AML-193 (cell line): ENCODE data around the gene LIMK1.
A peak's percentile ranks its signal among the peaks of the same experiment; 100 is the strongest.
"Not testable (repeated sequence)": the region's sequence is repeated elsewhere in the genome, so short reads cannot be mapped to it uniquely, and the experiment has no call there.

ENCODE experiments used
- DNase-seq, 2 experiments: peaks; one replicate each; lab custom pipeline; 2025; lab: John Stamatoyannopoulos, UW

The LIMK1 gene

DNA sequence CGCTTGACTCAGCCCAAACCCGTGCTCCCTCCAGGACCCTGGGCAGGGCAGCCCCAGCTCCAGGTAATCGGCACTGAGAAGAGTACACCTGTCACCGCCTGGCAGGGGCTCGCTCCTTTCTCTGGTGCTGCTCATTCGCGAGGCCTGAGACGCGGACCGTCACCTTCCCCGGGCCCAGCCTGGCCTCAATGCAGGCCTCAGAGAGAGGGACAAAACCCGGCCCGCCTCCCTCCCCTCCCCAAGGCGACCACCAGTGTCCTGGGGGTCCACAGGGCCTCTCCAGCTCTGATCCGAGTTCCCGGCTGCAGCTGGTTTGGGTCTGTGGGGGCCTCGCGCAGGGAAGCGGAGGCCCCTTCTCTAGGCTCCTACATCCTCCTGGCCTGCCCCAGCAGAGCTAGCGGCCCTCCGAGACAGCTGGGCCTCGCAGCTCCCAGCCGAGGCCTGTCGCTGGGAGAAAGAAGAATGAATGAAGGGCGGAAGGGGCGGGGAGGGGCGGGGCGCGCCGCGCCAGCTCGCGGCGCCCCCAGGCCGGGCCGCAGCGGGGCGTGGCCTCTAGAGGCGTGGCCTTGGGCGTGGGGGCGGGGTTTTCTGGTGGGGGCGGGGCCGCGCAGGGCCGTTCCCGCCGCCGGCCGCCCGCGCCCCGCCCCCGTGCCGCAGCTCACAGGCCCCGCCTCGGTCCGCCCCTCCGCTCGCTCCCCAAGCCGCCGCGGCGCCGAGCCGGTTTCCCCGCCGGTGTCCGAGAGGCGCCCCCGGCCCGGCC lies at the start of gene LIMK1:
Gene LIMK1, plus strand, starts transcription at position 688 of the 760 bp plus-strand sequence. CDS start 187 bp downstream, outside the sequence.
- DNase-seq: peak; percentile 51 to 67

- DNase-seq: no peak
Measured at GRCh38 chr7:74037609-74038008, 46.0 kb upstream of the LIMK1 start.

- DNase-seq: no peak
Measured at GRCh38 chr7:74038194-74038961, 45.2 kb upstream of the LIMK1 start.

GRCh38 chr7:74039337-74039736 lies 44.3 kb upstream of the LIMK1 start:
- DNase-seq: no peak

DNA sequence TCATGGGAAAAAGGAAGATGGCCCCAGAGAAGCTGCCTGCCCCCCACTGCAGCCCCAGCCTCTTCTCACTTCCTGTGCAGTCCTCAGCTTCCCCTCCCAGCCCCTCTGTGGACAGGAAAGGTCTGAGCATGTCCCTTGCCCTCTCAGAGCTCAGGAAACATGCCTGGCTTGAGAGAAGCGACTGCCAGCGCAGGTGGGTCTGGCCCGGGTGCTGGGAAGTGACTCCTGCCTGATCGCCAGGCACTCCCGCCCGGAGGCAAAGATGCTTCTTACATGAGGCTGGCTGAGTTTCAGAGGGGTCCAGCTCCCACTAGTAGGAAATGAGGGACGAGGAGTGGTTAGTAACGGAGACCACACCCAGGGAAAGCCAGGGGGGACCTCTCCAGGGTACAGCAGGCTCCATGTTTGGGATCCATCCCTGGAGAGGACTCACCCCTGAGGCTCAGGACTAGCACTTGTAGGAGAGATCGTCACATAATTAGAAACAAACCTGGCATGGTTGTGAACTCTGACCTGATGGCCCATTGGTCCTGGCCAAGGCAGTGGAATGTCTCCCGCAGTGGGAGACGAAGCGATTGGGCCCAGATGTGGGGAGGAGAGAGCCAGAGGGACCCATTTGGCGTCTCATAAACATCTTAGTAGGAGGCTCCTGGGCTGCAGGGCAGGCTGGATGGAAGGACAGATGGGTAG lies 43.4 kb upstream of the LIMK1 start:
- no peak for DNase-seq

DNA sequence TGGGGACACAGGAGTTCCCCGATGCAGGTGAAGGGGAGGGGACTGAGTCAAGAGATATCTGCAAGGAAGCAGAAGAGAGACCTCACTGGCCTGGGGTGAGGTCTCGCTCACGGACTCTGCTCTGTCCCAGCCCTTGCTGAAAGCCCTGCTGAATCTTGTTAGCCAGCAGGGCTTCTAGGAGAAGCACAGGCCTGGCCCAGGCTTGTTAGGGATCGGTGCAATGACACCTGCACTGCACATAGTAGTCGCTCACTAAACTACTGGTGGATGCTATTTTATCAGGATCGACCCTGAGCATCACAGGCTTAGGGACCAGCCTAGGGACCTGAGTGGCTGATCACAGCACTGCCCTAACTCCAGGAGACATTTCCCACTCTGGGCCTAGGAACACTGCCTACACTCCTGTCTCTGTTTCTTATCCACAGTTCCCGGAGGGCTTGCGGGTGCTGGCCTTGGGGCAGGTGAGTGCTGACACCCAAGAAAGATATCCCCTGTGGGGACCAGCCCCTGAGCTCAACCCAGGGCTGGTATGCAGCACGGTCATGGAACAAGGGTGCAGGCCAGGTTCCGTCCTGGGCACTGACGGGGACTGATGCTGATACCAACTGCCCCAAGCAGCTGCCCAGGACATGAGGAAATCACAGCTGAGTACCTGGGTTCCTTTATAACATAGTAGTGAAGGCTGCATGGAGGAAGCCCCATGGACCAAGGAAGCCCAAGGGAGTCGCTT lies 42.6 kb upstream of the LIMK1 start:
- no peak for DNase-seq

- no peak for DNase-seq
Measured at GRCh38 chr7:74042746-74043522, 40.7 kb upstream of the LIMK1 start.

- DNase-seq: no peak
Measured at GRCh38 chr7:74043523-74043951, 40.1 kb upstream of the LIMK1 start.

DNA sequence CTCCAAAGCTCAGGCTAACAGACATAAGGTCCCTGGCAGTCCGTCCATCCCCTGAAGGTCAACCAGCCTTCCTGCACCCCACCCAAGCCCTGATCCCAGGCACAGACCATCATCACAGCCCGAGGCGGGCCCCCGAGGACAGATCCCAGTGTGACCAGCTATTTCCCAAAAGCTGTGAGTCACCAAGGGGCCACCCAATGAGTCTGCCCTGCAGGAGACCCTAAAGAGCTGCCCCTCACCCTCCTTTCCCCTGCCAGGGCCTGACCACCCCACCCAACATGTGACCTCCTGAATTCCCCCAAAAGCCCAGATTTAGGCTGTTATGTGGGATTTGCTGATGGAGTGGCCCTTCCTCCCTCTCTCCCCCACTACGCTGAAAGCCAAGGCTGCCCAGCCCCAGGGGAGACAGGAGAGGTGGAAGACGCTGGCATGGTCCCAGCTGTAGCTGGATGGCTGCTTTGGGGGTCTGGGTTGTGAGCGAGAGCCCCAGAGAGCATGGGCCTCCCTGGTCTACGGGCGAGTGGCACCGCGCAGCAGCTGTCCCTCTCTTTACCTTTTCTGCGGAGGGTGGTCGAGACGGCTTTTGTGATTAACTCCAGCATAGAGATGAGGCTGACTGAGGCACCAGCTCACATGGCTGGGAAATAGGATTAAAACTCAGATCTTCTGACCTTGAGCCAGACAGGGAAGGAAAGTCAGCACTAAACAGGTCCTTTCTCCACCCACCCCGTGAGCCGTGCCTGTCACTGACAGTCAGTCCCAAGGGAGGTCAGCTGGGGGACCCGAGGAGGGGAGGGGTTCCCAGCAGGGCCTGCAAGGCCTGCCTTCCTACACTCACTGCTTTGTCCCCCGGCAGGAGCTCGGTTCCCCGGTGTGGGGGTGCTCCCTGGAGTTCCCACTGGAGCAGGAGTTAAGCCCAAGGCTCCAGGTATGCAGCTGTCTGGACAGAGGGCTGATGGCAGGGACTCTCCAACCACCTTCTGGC lies 38.9 kb upstream of the LIMK1 start:
- no peak for DNase-seq

GRCh38 chr7:74046581-74046980 lies 37.0 kb upstream of the LIMK1 start:
- not testable (repeated sequence) for DNase-seq

- DNase-seq: no peak
Measured at GRCh38 chr7:74047804-74048380, 35.7 kb upstream of the LIMK1 start.

DNA sequence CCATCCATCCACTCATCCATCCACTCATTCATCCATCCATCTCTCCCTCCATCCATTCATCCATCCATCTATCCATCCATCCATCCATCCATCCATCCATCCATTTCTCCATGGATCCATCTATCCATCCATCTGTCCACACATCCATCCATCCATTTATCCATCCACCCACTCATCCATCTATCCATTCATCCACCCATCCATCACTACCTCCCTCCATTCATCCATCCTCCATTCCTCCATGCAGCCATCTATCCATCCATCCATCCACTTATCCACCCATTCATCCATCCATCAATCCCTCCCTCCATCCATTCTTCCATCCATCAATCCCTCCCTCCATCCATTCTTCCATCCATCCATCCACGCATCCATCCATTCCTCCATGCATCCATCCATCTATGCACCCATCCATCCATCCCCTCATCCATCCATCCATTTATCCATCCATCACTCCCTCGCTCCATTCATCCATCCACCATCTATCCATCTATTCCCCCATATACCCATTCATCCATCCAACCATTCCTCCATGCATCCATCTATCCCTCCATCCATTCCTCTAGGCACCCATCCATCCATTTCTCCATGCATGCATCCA lies 34.5 kb upstream of the LIMK1 start:
- DNase-seq: no peak

- DNase-seq: no peak
Measured at GRCh38 chr7:74049997-74050798, 33.4 kb upstream of the LIMK1 start.

DNA sequence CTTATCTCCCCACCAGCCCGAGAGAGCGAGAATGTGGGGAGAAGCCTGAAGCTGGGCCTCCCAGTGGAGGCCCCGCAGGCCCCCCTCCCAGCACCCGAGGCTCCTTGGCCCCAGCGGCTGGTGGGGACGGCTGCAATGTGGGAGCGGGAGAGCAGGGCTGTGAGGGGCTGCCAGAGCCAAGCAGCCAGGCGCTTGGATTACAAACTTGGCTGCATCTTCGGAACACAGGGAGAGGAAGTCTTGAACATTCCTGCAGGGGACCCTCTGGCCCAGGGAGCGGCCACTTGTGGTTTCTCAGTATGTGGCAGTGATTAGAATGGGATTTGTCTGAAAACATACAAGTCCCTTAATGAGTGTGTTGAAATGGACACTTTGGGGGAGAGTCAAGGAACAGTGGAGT lies 32.4 kb upstream of the LIMK1 start:
- no peak for DNase-seq

- DNase-seq: peak in 1 of 2 experiments; percentile 14
Measured at GRCh38 chr7:74051629-74052410, 31.8 kb upstream of the LIMK1 start.

- no peak for DNase-seq
Measured at GRCh38 chr7:74052628-74053027, 31.0 kb upstream of the LIMK1 start.

DNA sequence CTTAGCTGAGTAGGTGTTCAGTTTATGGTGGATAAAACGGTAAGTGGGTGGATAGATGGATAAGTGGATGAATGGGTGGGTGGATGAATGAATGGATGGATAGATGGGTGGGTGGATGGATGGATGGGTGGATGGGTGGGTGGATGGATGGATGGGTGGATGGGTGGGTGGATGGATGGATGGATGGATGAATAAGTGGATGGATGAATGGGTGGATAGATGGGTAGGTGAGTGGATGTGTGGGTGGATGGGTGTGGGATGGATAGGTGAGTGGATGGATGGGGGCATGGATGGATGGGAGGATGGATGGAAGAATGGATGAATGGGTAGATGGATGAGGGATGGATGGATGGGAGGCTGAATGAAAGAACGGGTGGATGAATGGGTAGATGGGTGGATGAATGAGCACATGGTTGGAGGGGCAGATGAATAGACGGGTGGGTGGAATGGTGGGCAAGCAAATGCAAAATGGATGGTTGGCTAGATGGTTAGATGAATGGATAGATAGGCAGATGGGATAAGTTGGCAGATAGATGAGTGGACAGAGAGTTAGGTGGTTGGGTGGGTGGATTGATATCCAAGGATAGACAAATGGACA lies 29.9 kb upstream of the LIMK1 start:
- DNase-seq: no peak
